Inflammatory macrophage treated with lipopolysaccharide for 4 hours (primary cell): ENCODE data around the gene RUFY2.

Source experiments
- DNase-seq: peaks from one replicate; pipeline ENCODE4 v3.0.0-alpha.2; 2020

Gene RUFY2

GRCh38 chr10:68364101-68364886, 42.8 kb downstream of the RUFY2 start:
- no peak for DNase-seq

- DNase-seq: no peak
Observed at GRCh38 chr10:68362590-68362989, 44.5 kb downstream of the RUFY2 start.

GRCh38 chr10:68359189-68359588, 47.9 kb downstream of the RUFY2 start:
- no peak for DNase-seq

- DNase-seq: no peak
Observed at GRCh38 chr10:68353537-68353936, 53.5 kb downstream of the RUFY2 start.

- peak; percentile 33 for DNase-seq
Observed at GRCh38 chr10:68348265-68348741, 58.8 kb downstream of the RUFY2 start.

- DNase-seq: no peak
Observed at GRCh38 chr10:68346774-68347173, 60.3 kb downstream of the RUFY2 start.

GRCh38 chr10:68345621-68346020, 61.5 kb downstream of the RUFY2 start:
- DNase-seq: no peak

GRCh38 chr10:68342909-68343516, 64.1 kb downstream of the RUFY2 start:
- DNase-seq: no peak

GRCh38 chr10:68340358-68341080, 66.6 kb downstream of the RUFY2 start:
- DNase-seq: no peak

- no peak for DNase-seq
Observed at GRCh38 chr10:68336754-68337351, 70.2 kb downstream of the RUFY2 start.

GRCh38 chr10:68334672-68335467, 72.2 kb downstream of the RUFY2 start:
- no peak for DNase-seq

- no peak for DNase-seq
Observed at GRCh38 chr10:68333440-68334431, 73.3 kb downstream of the RUFY2 start.

GRCh38 chr10:68333058-68333395, 74.0 kb downstream of the RUFY2 start:
- no peak for DNase-seq

- DNase-seq: peak; percentile 57
Observed at GRCh38 chr10:68332259-68333057, 74.6 kb downstream of the RUFY2 start, which contains the start of gene PBLD. TSS of gene PBLD (minus strand) at chr10:68332928. CDS start at chr10:68306844, 26,084 bp downstream.

- peak; percentile 98 for DNase-seq
Observed at GRCh38 chr10:68331455-68332258, 75.4 kb downstream of the RUFY2 start, which contains the start of gene HNRNPH3. TSS of gene HNRNPH3 (plus strand) at chr10:68332064. CDS start at chr10:68337222, 5,158 bp downstream.

GRCh38 chr10:68330852-68331454, 76.1 kb downstream of the RUFY2 start:
- DNase-seq: no peak

- no peak for DNase-seq
Observed at GRCh38 chr10:68329506-68329861, 77.6 kb downstream of the RUFY2 start.

- peak; percentile 90 for DNase-seq
Observed at GRCh38 chr10:68327889-68328786, 78.9 kb downstream of the RUFY2 start.
